Neuronal stem cell (in vitro differentiated cells): ENCODE results near the gene CALML6.

ENCODE experiments used
- DNase-seq: peaks from one replicate; pipeline ENCODE4 v3.0.0-alpha.2; 2013; ENCODE audit warnings: low spot score
- H2AFZ ChIP-seq: one replicate; pipeline ENCODE4 v1.6.1; 2013; ENCODE audit warnings: mild to moderate bottlenecking, low read length, inconsistent platforms
- H2AK5ac ChIP-seq: 2 replicates; pipeline ENCODE4 v1.6.1; 2013; ENCODE audit warnings: low read depth, mild to moderate bottlenecking, inconsistent platforms, low read length, moderate library complexity, mixed read lengths
- H2BK120ac ChIP-seq: 2 replicates; pipeline ENCODE4 v1.6.1; 2013; ENCODE audit warnings: low read depth, mild to moderate bottlenecking, inconsistent platforms, low read length, moderate library complexity, mixed read lengths
- H2BK12ac ChIP-seq: one replicate; pipeline ENCODE4 v1.6.1; 2013; ENCODE audit warnings: low read length, inconsistent platforms
- H2BK15ac ChIP-seq: 2 replicates; pipeline ENCODE4 v1.6.1; 2013; ENCODE audit warnings: mild to moderate bottlenecking, low read length, inconsistent platforms, mixed read lengths
- H2BK5ac ChIP-seq: one replicate; pipeline ENCODE4 v1.6.1; 2013; ENCODE audit warnings: inconsistent platforms, mild to moderate bottlenecking, low read length, moderate library complexity
- H3K14ac ChIP-seq: one replicate; pipeline ENCODE4 v1.6.1; 2013; ENCODE audit warnings: low read length, inconsistent platforms
- H3K18ac ChIP-seq: 2 replicates; pipeline ENCODE4 v1.6.1; 2013; ENCODE audit warnings: low read length, inconsistent platforms
- H3K23ac ChIP-seq: 2 replicates; pipeline ENCODE4 v1.6.1; 2013; ENCODE audit warnings: low read depth, mild to moderate bottlenecking, mixed read lengths, low read length, inconsistent platforms; ENCODE audit not compliant: poor library complexity
- H3K27ac ChIP-seq: replicated peaks from 3 replicates; pipeline ENCODE4 v1.5.1; 2013; ENCODE audit warnings: low read length, inconsistent platforms
- H3K27me3 ChIP-seq, 3 experiments: 2 replicates each; pipeline ENCODE4 v1.6.1; 2013; ENCODE audit warnings: low read length in 3 of 3, mild to moderate bottlenecking in 2 of 3, inconsistent platforms in 1 of 3, low read depth in 1 of 3, mixed read lengths in 1 of 3, moderate library complexity in 1 of 3; ENCODE audit not compliant: control insufficient read depth in 3 of 3, insufficient read depth in 3 of 3
- H3K36me3 ChIP-seq, 2 donors: replicated peaks in 1 of 2; 2 replicates each; pipeline ENCODE4 v1.6.1; 2013; ENCODE audit warnings: low read length in 2 of 2; ENCODE audit not compliant: control insufficient read depth in 2 of 2, insufficient read depth in 2 of 2
- H3K4ac ChIP-seq: 2 replicates; pipeline ENCODE4 v1.6.1; 2013; ENCODE audit warnings: inconsistent platforms, mild to moderate bottlenecking, low read length, moderate library complexity
- H3K4me1 ChIP-seq, 2 donors: 1 replicate in 1 of 2; 2 replicates in 1 of 2; pipeline ENCODE4 v1.6.1; 2013; ENCODE audit warnings: low read length in 2 of 2, low read depth in 1 of 2; ENCODE audit not compliant: control insufficient read depth in 2 of 2, insufficient read depth in 1 of 2
- H3K4me2 ChIP-seq: one replicate; pipeline ENCODE4 v1.6.1; 2013; ENCODE audit warnings: mild to moderate bottlenecking, low read length, inconsistent platforms; ENCODE audit not compliant: insufficient read depth, poor library complexity, severe bottlenecking
- H3K4me3 ChIP-seq, 2 donors: 2 replicates each; pipeline ENCODE4 v1.5.1; 2013; ENCODE audit warnings: low read length in 2 of 2, mild to moderate bottlenecking in 2 of 2, inconsistent platforms in 1 of 2, moderate library complexity in 1 of 2
- H3K79me1 ChIP-seq: one replicate; pipeline ENCODE4 v1.6.1; 2013; ENCODE audit warnings: low read depth, mild to moderate bottlenecking, inconsistent platforms, low read length, moderate library complexity
- H3K9ac ChIP-seq: one replicate; pipeline ENCODE4 v1.6.1; 2013; ENCODE audit warnings: mild to moderate bottlenecking, low read depth, low read length, inconsistent platforms; ENCODE audit not compliant: poor library complexity
- H3K9me3 ChIP-seq, 2 donors: replicated peaks in 1 of 2; 2 replicates each; pipeline versions ENCODE3 to v1.6.1; 2013; ENCODE audit warnings: low read length in 2 of 2, mild to moderate bottlenecking in 2 of 2, inconsistent platforms in 1 of 2, low read depth in 1 of 2, mixed read lengths in 1 of 2, moderate library complexity in 1 of 2; ENCODE audit not compliant: control insufficient read depth in 2 of 2, insufficient read depth in 1 of 2
- H4K8ac ChIP-seq: one replicate; pipeline ENCODE4 v1.6.1; 2013; ENCODE audit warnings: low read depth, mild to moderate bottlenecking, inconsistent platforms, low read length, moderate library complexity
- H4K91ac ChIP-seq: one replicate; pipeline ENCODE4 v1.6.1; 2013; ENCODE audit warnings: low read length, low read depth, mild to moderate bottlenecking, inconsistent platforms; ENCODE audit not compliant: poor library complexity
- WGBS, 2 donors: extraction: QIAGEN DNeasy Blood & Tissue Kit; methylation state at CpG; one replicate each; pipeline ENCODE4 v1.1.7; 2013; ENCODE audit warnings: missing lambda C conversion rate in 2 of 2, mixed read lengths in 1 of 2; ENCODE audit not compliant: insufficient read length in 2 of 2, insufficient replicate concordance in 1 of 2; ENCODE audit errors: extremely low coverage in 2 of 2; 5-methylcytosine and 5-hydroxymethylcytosine counted together

Gene CALML6

DNA sequence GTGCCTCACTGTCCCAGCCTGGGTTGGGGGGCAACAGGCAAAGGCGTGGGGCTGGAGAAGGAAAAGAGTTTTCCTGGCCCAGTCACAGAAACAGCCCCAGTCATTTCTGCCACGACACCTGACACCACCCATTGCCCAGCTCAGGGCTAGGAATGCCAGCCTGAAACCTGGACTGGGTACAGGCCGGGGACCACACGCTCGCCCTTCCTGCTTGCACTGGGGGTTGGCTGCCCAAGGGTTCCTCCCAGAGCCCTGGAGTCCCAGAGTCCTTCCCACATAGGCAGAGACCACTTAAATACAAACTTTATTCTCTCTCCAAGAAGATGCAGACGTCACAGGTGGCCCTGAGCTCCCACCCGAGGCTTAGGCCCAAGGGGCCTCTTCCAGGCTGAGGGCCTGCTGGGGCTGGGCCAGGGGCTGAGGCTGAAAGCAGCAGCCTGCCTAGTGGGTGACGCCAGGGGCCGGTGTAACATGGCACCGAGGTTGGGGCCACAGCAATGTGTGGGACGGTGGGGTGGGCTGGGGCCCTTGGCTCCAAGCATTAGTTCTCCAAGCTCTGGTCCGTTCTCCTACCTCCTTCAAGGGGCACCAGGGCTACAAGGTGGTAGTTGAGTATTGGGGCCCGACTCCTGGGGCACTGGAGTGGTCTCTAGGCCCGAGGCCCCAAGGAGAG is 2.4 kb downstream of the CALML6 start:
- no peak overlapping the region for H2BK5ac ChIP-seq
- no peak overlapping the region for H3K14ac ChIP-seq
- H3K4me1 ChIP-seq: peaks cover 8 to 10% of the 10 kb centered on the region in 2 donors
- H3K4me3 ChIP-seq: no peak overlapping the region
- H2AK5ac ChIP-seq: no peak overlapping the region
- no peak overlapping the region for H3K27ac ChIP-seq
- peaks cover 10% of the 10 kb centered on the region for H3K79me1 ChIP-seq
- H4K8ac ChIP-seq: no peak overlapping the region
- H3K18ac ChIP-seq: no peak overlapping the region
- H3K9ac ChIP-seq: no peak overlapping the region
- DNase-seq: no peak
- no peaks in the 10 kb centered on the region for H3K36me3 ChIP-seq
- no peak overlapping the region for H2BK120ac ChIP-seq
- peak overlapping the region; percentile 7 for H2BK15ac ChIP-seq
- no peak overlapping the region for H4K91ac ChIP-seq
- H2AFZ ChIP-seq: no peak overlapping the region
- no peak overlapping the region for H3K4ac ChIP-seq
- no peak overlapping the region for H3K4me2 ChIP-seq
- H3K23ac ChIP-seq: peak overlapping the region; percentile 15
- H3K27me3 ChIP-seq: peaks cover 0 to 51% (median 11%) of the 10 kb centered on the region in 3 experiments
- H3K9me3 ChIP-seq: no peaks in the 10 kb centered on the region
- no peak overlapping the region for H2BK12ac ChIP-seq
- WGBS, 2 donors: no CpG with 5 or more reads among the region's 14 CpGs

DNA sequence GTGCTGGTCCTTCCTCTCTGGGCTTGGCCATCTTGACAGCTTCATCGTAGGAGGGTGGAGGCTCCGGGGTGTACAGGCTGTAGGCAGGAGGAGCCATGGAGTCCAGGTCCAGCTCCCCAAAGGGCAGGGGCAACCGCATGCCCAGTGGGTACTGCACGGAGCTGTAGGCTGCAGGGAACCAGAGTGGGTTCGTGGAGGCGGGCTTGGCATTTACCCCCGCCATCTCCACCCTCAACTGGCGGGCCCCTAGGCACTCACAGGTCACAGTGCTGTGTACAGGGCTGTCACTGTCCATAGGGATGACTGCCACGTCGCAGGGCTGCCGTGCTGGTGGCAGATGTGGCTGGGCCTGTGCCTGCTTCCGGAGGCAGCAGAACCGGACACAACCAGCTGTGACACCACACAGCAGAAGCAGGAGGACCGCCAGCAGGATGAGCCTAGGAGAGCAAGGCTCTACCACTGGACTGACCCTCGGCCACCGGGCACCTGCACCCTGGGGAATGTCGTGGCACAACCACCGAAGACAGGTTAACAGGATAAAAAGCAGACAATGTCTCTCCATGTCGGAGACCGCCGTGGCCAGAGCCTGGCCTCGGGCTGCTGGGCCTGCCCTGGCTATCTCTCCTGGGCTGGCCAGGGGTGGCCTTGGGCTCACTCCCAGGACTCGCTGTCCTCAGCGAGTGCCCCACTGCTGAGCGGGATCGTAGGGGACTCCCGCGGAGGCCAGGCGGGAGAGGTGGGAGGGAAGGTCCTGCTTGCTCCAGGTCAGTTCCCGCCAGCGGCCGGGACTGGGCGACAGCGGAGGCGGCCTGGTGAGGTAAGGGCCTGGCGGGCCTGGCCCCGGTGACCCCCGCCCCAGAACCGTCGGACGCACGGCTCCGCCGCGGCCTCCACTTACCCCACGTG is 3.2 kb downstream of the CALML6 start:
- Histone ChIP-seq H3K4ac (no peak overlapping the region), H3K79me1 (peaks cover 10% of the 10 kb centered on the region), H3K9ac (peak overlapping the region; percentile 77), H3K9me3 (no peaks in the 10 kb centered on the region), H3K4me1 (peaks cover 8 to 10% of the 10 kb centered on the region in 2 donors), H2BK120ac (peak overlapping the region; percentile 87), H3K18ac (peak overlapping the region; percentile 94), H4K91ac (peak overlapping the region; percentile 79), H3K4me3 (peak overlapping the region; percentile 43 to 89), H3K14ac (peak overlapping the region; percentile 71), H2BK5ac (peak overlapping the region; percentile 83), H2BK12ac (peak overlapping the region; percentile 77), H2AFZ (peak overlapping the region; percentile 84), H3K36me3 (no peaks in the 10 kb centered on the region), H3K4me2 (peak overlapping the region; percentile 66), H4K8ac (no peak overlapping the region), H3K27me3 (peaks cover 0 to 51% (median 11%) of the 10 kb centered on the region in 3 experiments), H2BK15ac (peak overlapping the region; percentile 92), H3K23ac (peak overlapping the region; percentile 80), H3K27ac (no peak overlapping the region), H2AK5ac (peak overlapping the region; percentile 41)
- DNase-seq: no peak
- WGBS, 2 donors: no CpG with 5 or more reads among the region's 46 CpGs

GRCh38 chr1:1918901-1919303 is 3.8 kb downstream of the CALML6 start, which contains the start of gene TMEM52:
TSS of gene TMEM52 (minus strand) at chr1:1919279. CDS start at chr1:1919265, 14 bp downstream.
- no peaks in the 10 kb centered on the region for H3K36me3 ChIP-seq
- no peak for DNase-seq
- H2BK120ac ChIP-seq: peak within 1 kb of the TSS; percentile 100
- peak within 1 kb of the TSS; percentile 98 for H3K23ac ChIP-seq
- H2AFZ ChIP-seq: peak within 1 kb of the TSS; percentile 84
- peaks cover 0 to 48% (median 11%) of the 10 kb centered on the region in 3 experiments for H3K27me3 ChIP-seq
- H3K9me3 ChIP-seq: no peaks in the 10 kb centered on the region
- H3K4ac ChIP-seq: peak within 1 kb of the TSS; percentile 58
- peaks cover 8 to 10% of the 10 kb centered on the region in 2 donors for H3K4me1 ChIP-seq
- H3K18ac ChIP-seq: peak within 1 kb of the TSS; percentile 94
- H4K8ac ChIP-seq: peak within 1 kb of the TSS; percentile 65
- no CpG with 5 or more reads among the region's 44 CpGs for WGBS, 2 donors
- peaks cover 12% of the 10 kb centered on the region for H3K79me1 ChIP-seq
- H2BK12ac ChIP-seq: peak within 1 kb of the TSS; percentile 98
- peak within 1 kb of the TSS; percentile 56 for H3K27ac ChIP-seq
- peak within 1 kb of the TSS; percentile 43 to 89 for H3K4me3 ChIP-seq
- H2AK5ac ChIP-seq: peak within 1 kb of the TSS; percentile 93
- H2BK15ac ChIP-seq: peak within 1 kb of the TSS; percentile 100
- H3K9ac ChIP-seq: peak within 1 kb of the TSS; percentile 86
- H3K14ac ChIP-seq: peak within 1 kb of the TSS; percentile 82
- H3K4me2 ChIP-seq: peak within 1 kb of the TSS; percentile 89
- peak within 1 kb of the TSS; percentile 83 for H4K91ac ChIP-seq
- peak within 1 kb of the TSS; percentile 91 for H2BK5ac ChIP-seq
